NCI-H2227 (cell line): ENCODE data around the gene FGFBP3.

Source experiments
- DNase-seq: peaks from one replicate; lab custom pipeline; 2025; ENCODE audit not compliant: unreplicated experiment; lab: John Stamatoyannopoulos, UW

Gene FGFBP3

GRCh38 chr10:91860885-91861284, 48.4 kb downstream of the FGFBP3 start:
- DNase-seq: no peak

- no peak for DNase-seq
Observed at GRCh38 chr10:91856637-91857036, 52.6 kb downstream of the FGFBP3 start.
